Upper lobe of right lung (tissue), 1 donor: ENCODE results near the gene ITPR2. TPM values are rescaled to one million over a fixed set of nuclear protein-coding genes. Genes with fewer than 3 reads are reported as not detected.

Source experiments
- ATAC-seq: fragments of 200-7000 bp; cut with Tn5 transposase; one replicate; pipeline ENCODE4 v1.9.1; 2020; ENCODE audit warnings: mild to moderate bottlenecking, moderate library complexity
- DNase-seq: peaks from one replicate; pipeline ENCODE4 v3.0.0-alpha.2; 2020
- H3K27ac ChIP-seq: fragments of 200-600 bp; one replicate; pipeline ENCODE4 v1.8.0; 2022
- H3K27me3 ChIP-seq: fragments of 200-600 bp; one replicate; pipeline ENCODE4 v1.8.0; 2022; ENCODE audit warnings: mild to moderate bottlenecking
- H3K36me3 ChIP-seq: fragments of 200-600 bp; one replicate; pipeline ENCODE4 v1.8.0; 2022
- H3K4me1 ChIP-seq: fragments of 200-600 bp; one replicate; pipeline ENCODE4 v1.8.0; 2022
- H3K4me3 ChIP-seq: fragments of 200-600 bp; one replicate; pipeline ENCODE4 v1.8.0; 2022; ENCODE audit warnings: mild to moderate bottlenecking
- H3K9me3 ChIP-seq: fragments of 200-600 bp; one replicate; pipeline ENCODE4 v1.8.0; 2022
- intact Hi-C: fragments of 100-400 bp; cut with DNase I; formaldehyde crosslinking; loops from one replicate; pipeline ENCODE4 v1.11.0; 2022
- total RNA-seq: library from RNA; stranded (reverse); fragmentation: NEBNext Ultra II Directional; extraction: Animal tissue kit (Norgen Biotek cat#: 25700); gene quantifications from one replicate; pipeline ENCODE4 v1.2.1, GENCODE V29; 2021
- TF ChIP-seq, protein P1 (sequence below): fragments of 200-600 bp; IDR thresholded peaks from one replicate; pipeline ENCODE4 v1.8.0; 2022; ENCODE audit warnings: antibody characterized with exemption
- donor health status: DM: no; HTN: yes; CAD: no; lungs with severe emphysema.

ITPR2 gene
- total RNA-seq, 1 donor from 2014 or later = 50.8 TPM

DNA sequence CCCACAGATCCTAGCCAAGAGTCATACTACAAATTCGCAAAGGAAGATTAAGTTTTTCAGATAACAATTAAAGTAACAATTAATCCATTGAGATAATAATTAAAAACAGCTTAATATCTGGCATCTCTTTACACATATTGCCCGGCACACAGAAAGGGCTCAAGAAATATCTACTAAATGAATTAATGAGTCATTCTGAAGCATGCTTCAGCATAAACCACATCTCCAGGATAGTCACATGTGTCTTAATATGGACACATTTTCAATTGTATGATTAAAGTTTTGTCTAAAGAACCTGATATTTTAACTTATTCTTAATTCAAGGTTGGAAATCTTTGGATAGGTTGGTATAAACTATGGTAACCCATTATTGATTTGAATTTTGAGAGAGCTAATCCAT, 9.6 kb downstream of the ITPR2 start:
- Histone ChIP-seq H3K36me3 (no peaks in the 10 kb centered on the region), H3K4me3 (no peak overlapping the region), H3K27me3 (no peaks in the 10 kb centered on the region), H3K27ac (no peak overlapping the region), H3K4me1 (no peaks in the 10 kb centered on the region), H3K9me3 (no peaks in the 10 kb centered on the region)
- TF ChIP-seq, protein P1, sequence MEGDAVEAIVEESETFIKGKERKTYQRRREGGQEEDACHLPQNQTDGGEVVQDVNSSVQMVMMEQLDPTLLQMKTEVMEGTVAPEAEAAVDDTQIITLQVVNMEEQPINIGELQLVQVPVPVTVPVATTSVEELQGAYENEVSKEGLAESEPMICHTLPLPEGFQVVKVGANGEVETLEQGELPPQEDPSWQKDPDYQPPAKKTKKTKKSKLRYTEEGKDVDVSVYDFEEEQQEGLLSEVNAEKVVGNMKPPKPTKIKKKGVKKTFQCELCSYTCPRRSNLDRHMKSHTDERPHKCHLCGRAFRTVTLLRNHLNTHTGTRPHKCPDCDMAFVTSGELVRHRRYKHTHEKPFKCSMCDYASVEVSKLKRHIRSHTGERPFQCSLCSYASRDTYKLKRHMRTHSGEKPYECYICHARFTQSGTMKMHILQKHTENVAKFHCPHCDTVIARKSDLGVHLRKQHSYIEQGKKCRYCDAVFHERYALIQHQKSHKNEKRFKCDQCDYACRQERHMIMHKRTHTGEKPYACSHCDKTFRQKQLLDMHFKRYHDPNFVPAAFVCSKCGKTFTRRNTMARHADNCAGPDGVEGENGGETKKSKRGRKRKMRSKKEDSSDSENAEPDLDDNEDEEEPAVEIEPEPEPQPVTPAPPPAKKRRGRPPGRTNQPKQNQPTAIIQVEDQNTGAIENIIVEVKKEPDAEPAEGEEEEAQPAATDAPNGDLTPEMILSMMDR = no peak
- no peak for DNase-seq
- intact Hi-C loops = no loop called here
- no peak for ATAC-seq

DNA sequence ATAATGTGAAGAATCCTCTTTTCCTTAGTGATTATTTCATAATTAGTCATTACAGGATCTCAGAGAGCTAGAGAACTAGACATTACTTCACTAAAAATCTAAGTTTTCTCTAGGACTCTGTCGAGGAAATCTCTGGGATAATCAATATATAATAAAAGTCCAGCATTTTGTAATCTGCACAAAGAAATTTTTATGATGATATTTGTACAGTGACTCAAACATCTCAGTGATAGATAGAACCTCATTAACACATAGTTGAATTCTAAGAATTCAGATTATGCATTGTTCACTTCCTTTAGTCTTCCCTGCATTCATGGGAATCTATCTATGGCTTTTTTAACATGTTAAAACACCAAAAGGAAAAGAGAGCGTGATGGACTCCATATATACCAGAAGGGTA, 11.0 kb downstream of the ITPR2 start:
- ATAC-seq = no peak
- no peak for DNase-seq
- Histone ChIP-seq H3K27me3 (no peaks in the 10 kb centered on the region), H3K4me1 (no peaks in the 10 kb centered on the region), H3K4me3 (no peak overlapping the region), H3K9me3 (no peaks in the 10 kb centered on the region), H3K36me3 (no peaks in the 10 kb centered on the region), H3K27ac (no peak overlapping the region)
- TF ChIP-seq, protein P1 = no peak
- intact Hi-C loops = no loop called here

DNA sequence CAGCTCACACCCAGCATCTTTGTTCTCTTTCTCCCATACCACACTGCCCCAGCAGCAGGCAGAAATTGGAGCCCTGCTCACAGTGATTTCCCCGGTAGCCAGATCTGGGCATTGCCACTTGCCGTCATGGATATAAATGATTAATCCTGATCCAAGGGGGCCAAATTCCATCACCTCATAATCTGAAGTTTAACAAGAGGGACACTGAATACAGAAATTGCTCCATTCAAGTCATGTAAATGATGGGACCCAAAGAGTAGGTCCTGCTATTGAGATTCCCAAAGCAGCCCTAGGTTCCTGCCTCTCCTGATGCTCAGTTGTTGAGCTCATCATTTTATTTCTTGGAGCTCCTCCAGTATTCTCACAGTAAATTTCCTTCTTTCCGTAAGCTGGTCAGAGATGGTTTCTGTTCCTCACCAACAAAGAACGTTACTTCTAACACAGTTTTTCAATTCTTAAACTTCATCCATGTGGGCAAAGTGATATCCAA, 11.7 kb downstream of the ITPR2 start:
- intact Hi-C loops = no loop called here

DNA sequence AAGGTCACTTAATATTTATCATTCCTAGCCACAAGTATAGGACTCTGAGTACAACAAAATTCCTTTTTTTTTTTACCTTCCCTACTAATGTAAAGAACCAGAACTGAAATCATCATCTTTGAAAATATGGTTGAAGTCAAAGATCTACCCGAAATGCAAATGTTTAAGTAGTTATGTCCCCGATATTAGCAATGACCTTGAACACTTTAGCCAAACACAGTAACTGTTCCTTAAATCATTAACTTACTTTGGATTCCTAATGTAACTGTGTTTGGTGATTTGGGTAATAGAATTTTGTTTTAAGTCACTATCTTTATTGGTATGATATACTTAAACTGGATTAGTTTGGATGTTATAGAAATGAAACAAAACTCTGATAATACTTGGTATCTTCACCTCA, 14.4 kb downstream of the ITPR2 start:
- intact Hi-C loops = no loop called here
- Histone ChIP-seq H3K9me3 (no peaks in the 10 kb centered on the region), H3K36me3 (no peaks in the 10 kb centered on the region), H3K27ac (no peak overlapping the region), H3K4me1 (no peaks in the 10 kb centered on the region), H3K27me3 (no peaks in the 10 kb centered on the region), H3K4me3 (no peak overlapping the region)
- ATAC-seq (no peak), DNase-seq (no peak)
- TF ChIP-seq, protein P1 = no peak

More for the DNA sequence above, 11.7 kb downstream of the ITPR2 start:
- TF ChIP-seq, protein P1 = no peak
- Histone ChIP-seq H3K27me3 (no peaks in the 10 kb centered on the region), H3K27ac (no peak overlapping the region), H3K4me3 (no peak overlapping the region), H3K36me3 (no peaks in the 10 kb centered on the region), H3K4me1 (no peaks in the 10 kb centered on the region), H3K9me3 (no peaks in the 10 kb centered on the region)
- DNase-seq = no peak
- ATAC-seq = no peak

DNA sequence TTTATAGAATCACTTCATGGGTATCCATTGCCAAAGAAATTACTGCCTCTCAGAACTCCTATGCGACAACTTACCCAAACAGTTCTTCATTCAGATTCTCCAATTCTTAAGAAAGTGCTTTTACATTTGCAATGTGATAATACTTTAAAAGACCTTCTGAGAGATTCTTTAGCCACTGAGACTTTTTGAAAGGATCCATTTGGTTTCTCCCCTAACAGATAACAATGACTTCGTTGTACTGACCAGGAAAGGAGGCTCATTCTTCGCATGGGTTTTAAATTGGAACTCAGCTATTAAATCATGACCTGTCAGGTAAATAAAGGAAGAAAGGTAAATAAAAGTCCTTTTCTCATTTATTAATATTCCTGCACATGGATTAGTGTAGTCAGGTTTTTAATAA, 14.8 kb downstream of the ITPR2 start:
- H3K9me3 ChIP-seq = no peaks in the 10 kb centered on the region
- H3K36me3 ChIP-seq = no peaks in the 10 kb centered on the region
- intact Hi-C loops = no loop called here
- no peaks in the 10 kb centered on the region for H3K27me3 ChIP-seq
- H3K4me1 ChIP-seq = no peaks in the 10 kb centered on the region
- no peak overlapping the region for H3K4me3 ChIP-seq
- no peak for ATAC-seq
- H3K27ac ChIP-seq = no peak overlapping the region
- TF ChIP-seq, protein P1 = no peak
- DNase-seq = no peak

DNA sequence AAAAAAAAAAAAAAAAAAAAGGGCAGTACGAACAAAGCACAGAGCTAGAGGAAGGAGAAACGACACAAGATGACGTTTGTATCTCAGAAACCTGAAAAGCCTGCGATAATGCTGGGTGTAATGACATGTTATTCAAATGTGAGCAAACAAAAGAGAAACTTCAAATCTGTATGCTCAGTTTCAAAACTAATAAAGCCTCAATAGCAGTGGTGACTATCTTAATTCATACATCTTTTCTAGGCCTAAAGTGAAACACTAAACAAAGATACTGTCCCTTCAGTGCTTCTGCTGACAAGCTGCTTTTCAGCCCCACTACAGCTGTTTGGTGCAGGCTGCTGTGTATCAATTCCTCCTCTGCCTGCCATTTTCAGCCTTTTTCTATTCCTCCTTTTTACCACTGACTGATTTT, 15.8 kb downstream of the ITPR2 start:
- DNase-seq (no peak), ATAC-seq (no peak)
- H3K27ac ChIP-seq = no peak overlapping the region
- TF ChIP-seq, protein P1 = no peak
- no peaks in the 10 kb centered on the region for H3K4me1 ChIP-seq
- intact Hi-C loops = no loop called here
- H3K4me3 ChIP-seq = no peak overlapping the region
- H3K27me3 ChIP-seq = no peaks in the 10 kb centered on the region
- H3K9me3 ChIP-seq = no peaks in the 10 kb centered on the region
- H3K36me3 ChIP-seq = no peaks in the 10 kb centered on the region
